NCI-H1694 treated with DMSO at 0.1 percent for 48 hours (cell line): Measurements from ENCODE around the gene JSRP1.
A peak's percentile ranks its signal among the peaks of the same experiment; 100 is the strongest.

Source experiments
- DNase-seq: peaks from one replicate; lab custom pipeline; 2025; lab: John Stamatoyannopoulos, UW

The JSRP1 gene, protein sequence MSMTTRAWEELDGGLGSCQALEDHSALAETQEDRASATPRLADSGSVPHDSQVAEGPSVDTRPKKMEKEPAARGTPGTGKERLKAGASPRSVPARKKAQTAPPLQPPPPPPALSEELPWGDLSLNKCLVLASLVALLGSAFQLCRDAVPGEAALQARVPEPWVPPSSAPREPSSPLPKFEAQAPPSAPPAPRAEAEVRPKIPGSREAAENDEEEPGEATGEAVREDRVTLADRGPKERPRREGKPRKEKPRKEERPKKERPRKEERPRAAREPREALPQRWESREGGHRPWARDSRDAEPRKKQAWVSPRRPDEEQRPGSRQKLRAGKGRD

DNA sequence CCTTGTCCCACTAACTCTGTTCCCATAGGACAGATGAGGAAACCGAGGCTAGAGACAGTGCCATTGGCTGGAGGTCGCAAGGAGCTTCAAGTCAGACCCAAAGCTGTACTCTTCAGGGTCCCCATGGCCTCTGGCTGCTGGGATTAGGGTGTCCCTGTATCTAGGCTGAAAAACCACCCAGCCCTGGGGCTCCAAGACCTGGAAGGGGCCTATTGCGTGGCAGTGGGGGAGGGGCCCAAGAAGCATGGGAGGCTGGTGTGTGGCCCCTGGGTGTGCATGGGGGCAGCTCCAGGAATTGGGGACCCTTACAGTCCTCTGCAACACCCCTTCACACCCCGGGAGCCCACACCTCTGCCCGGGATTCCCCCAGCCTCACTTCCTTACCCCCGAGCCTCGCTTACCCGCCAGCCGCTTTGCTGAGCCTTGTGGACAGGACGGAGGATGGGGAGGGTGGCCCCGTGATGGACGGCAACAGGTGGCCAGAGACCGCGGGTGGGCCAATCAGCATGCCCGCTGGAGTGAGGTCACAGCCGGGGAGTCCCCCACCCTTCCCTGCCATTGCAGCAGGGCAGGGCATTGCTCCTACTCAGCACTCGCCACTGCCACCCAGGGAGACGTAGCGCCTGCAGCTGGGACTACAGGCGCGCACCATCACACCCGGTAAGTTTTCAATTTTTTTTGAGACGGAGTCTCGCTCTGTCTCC is at the start of gene JSRP1:
Gene JSRP1 (minus strand): TSS at position 436 of the 704 bp plus-strand sequence. CDS start 1,103 bp downstream, outside the sequence.
- DNase-seq = no peak

DNA sequence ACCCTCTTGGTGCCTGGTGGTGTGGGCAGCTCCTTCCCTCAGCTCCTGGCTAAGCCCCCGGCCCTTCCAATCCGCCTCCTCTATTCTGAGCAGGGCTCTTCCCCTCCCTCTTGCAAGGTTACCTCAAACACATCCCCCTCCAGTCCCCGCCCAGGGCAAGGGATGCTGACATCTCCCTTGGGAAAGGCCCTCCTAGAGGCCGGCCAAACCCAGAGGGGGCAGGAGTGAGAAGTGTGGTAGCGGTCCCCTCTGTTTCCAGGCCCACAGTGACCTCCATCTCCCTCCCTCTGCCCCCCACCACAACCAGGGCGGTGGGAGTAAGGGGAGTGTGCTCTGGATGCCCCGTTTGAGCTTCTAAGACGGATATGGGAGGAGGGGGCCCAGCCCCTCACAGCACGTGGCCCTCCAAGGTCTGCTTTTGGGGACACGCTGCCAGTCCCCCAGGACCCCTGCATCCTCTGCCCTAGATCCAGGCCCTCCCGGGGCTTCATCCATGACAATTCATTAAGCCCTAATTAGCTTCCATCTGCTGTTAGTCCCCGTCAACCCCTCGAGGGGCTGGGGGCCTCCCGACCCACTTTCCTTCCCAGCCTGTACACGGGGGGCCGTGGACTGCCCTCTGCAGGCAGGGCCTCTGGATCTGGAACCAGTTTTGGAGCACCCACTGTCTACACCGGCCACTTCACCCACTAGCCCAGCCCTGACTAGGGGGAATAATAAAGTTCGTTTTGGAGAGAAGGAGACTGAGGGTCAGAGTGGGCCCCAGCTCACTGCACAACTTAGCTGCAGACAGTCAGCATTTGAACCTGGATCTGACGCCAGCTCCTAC is 49.4 kb upstream of the JSRP1 start:
- DNase-seq = no peak

DNA sequence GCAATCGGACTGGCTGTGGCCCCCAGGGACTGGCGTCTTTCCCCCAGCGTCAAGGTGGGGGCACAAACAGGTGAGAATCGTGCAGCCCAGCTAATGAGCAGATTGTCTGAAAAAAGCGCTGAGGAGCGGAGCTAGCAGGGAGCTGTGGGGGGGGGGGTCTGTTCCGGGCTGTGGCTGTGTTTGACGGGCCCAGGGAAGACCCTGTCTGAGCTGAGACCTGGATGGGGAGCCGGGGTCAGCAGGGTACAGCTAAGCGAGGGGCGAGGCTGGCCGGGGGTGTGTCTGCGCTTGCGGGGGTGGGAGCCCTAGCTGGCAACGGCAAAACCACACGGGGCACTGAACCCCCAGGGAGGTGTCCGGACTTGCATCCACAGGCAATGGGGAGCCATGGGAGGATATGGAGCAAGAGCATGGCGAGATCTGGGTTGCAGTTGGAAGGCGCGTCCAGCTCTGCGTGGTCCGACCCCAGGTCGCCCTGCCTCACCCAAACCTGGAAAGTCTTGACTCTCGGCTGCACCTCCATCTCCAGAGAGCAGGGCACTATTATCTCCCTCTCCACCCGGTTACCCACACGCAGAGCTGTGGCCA is 47.1 kb upstream of the JSRP1 start:
- DNase-seq = no peak

DNA sequence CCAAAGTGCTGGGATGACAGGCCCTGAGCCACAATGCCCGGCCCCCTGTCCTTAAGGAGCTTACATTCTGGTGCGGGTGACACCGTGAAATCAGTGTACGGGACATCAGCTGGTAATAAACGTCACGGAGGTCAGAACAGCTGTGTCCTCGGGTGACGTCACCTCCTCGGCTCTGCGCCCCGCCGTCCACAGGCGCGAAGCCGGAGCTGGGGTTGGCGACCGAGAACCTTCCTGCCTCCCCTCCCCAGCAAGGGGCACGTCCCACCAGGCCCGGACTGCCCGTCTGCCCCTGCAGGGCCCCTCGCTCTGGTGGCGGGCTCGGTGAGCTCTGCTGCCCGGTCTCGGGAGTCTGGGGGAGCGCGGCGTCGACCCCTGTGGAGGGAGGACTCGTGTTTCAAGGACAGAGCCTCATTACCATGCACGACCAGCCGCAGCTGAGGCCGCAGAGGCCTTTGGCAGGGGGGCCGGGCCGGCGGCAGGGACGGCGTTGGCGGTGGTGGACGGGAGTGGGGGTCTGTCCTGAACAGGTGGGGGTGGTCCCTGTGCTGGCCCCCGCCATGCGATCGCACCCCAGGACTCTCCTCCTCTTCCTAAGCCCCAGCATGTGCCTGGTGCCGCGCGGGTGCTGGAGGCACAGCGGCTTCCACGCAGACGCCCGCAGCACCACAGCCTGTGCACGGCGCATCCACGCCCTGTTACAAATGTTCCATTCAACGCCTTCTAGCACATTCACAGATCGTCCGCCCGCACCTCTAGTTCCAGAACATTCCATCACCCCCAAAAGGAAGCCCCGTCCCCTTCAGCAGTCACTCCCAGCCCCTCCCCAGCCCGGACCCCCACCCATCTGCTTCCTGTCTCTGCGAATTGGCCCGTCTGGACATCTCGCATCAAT is 46.3 kb upstream of the JSRP1 start:
- DNase-seq = no peak

DNA sequence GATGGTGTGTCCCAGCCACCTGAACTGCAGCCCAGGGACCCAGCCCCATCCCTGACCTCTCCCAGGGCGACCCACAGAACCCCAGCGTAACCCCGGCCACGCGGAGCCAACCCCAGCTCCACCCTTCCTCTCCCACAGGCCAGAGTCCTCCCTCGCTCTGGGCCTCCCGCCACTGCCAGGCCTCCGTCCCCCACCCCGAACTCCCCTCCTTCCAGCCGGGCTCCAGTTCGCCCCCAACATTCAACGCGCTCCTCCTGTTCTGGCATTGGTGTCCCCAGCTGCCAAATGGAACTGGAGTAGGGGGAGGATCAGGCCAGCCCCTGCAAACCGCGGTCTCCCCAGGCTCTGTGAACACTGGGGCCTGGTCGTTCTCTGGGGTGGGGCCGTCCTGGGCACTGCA is 44.3 kb upstream of the JSRP1 start:
- DNase-seq = no peak

DNA sequence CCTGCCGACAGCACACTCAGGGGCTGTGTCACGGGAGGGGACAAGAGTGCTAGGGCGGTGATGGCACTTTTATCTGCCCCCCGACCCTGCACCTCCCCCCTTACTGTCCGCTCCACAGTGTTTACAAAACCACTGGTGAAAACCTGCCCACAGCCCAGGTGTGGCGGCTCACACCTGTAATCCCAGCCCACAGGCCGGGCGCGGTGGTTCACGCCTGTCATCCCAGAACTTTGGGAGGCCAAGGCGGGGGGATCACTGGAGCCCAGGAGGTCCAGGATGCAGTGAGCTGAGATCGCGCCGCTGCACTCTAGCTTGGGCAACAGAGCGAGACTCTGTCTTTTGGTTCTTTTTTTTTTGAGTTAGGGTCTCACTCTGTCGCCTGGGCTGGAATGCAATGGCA is 39.9 kb upstream of the JSRP1 start:
- DNase-seq = no peak

DNA sequence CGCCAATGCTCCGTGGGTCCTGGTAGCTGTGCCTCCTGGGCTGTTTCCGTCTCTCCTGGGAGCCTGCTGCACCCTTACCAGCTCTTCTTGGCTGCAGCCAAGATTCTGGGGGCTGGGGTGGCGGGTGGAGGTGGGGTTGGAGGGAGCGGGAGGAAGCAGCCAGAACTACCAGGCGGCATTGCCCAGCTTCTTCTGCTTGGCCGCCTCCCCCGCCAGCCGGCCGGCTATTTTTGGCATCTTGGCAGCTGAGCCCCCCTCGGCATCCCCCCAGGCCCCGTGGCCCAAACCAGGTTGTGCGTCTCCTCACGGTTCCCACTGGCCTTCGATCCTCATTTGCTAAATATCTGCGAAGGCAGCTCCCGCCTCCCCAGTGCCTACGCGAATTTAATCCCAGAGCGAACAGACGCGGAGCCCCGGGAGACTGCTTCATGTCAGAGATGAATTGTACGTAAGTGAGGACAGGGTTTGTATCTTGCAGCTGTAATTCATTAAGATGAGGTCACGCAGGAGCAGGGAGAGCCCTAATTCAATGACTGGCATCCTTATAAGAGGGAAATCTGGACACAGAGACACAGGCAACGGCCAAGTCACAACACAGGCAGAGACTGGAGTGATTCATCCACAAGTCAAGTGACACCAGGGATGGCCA is 38.6 kb upstream of the JSRP1 start:
- peak; percentile 5 for DNase-seq

DNA sequence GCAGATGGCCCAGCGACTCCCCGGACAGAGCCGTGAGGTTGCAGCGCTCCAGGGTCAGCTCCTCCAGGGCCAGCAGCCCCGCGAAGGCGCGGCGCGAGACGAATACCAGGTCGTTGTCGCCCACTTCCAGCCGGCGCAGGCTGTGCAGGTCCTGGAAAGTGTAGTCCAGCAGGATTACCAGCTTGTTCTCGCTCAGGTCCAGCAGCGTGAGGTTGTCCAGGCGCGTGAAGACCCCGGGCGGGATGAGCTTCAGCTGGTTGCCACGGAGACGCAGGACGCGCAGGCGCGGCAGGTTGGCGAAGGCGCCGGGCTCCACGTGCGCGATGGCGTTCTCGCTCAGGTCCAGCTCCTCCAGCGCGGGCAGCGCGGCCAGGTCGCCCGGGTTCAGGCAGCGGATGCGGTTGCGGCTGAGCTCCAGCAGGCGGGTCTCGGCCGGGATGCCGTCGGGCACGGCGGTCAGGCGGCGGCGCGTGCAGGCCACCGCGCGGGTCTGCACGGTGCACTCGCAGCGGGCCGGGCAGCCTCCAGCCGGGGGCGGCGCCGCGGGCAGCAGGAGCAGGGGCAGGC is 35.1 kb upstream of the JSRP1 start:
- DNase-seq = no peak

DNA sequence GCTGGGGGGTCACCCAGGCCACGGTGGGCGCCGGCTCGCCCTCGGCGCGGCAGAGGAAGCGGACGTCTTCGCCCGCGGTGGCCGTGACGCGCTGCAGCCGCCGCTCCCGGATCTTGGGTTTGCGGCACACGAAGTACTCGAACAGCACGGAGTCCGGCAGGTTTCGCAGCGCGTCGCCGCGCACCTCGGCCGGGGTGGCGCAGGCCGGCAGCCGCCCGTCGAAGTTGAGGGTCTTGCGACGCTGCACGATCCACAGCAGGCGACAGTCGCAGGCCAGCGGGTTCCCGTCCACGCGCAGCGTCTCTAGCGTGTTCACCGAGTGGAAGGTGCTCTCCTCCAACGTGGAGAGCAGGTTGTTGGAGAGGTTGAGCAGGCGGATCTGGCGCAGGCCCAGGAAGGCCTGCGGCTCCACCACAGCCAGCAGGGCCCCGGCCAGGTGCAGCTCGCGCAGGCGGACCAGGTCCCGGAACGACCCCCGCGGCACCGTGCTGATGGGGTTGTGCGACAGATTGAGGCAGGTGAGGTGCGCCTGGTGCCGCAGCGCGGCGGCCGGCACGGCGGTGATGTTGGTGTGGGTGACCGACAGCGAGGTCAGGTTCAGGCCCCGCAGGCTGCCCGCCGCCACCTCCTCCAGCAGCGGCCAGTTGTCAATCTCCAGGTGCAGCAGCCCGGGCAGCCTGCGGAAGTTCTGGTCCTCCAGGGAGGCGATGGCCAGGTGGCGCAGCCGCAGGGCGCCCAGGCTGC is 34.4 kb upstream of the JSRP1 start:
- DNase-seq = no peak

DNA sequence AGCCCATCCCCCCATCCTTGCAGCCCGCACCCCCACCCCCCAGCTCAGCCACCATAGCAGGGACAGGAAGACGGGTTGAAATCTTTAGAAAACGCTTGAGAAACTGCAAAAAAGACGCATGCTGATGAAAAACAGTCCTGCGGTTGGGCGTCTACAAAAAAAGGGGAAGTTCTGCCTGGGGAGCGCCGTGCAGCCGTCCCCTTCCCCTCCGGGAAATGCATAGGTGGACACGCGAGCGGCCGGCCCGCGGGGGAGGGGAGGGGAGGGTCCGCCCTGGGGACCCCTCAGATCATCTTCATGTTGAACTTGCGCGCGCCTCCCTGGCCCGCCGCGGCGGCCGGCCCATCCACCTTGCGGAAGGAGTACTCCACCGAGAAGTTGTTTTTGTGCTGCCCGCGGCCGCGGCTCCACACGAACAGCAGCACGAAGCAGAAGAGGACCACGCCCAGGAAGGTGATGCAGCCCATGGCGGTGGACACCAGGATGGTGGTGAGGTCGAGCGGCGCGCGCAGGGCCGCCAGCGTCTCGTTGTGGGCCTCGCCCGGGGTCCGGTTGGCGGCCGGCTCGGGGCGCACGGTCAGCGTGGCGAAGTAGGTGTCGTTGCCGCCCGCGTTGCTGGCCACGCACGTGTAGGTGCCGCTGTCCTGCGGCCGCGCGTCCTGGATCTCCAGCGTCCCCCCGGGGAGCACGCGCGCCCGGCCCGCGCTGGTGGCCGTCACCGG is 33.7 kb upstream of the JSRP1 start:
- DNase-seq = no peak

DNA sequence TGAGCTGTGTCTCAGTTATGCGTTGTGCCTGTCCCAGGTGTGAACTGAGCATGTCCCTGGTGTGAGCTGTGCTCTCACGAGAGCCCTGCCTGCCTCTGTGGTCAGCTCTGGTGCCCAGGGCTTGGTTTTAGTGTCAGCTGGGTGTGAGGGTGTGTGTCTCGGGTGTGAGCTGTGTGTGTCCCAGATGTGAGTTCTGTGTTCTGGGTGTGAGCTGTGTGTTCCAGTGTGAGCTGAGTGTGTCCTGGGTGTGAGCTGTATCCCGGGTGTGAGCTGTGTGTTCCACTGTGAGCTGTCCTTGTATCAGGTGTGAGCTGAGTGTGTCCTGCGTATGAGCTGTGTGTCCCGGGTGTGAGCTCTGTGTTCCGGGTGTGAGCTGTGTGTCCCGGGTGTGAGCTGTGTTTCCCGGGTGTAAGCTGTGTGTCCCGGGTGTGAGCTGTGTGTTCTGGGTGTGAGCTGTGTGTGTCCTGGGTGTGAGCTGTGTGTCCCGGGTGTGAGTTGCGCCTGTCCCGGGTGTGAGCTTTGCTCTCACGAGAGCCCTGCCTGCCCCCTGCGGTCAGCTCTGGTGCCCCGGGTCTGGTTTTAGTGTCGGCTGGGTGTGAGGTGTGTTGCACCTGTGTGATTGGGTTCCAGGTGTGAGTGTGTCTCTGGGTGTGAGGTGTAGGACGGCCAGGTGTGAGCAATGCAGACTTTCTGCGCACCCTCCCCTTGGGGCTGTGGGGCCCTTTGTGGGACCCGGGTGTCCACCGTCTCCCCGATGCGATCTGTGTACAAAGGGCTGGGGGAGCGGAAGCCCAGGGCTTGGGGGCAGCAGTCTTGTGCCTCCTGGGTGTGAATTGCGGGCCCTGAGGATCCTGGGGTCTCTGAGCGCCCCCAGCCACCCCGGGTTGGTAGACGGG is 32.8 kb upstream of the JSRP1 start:
- DNase-seq = no peak

DNA sequence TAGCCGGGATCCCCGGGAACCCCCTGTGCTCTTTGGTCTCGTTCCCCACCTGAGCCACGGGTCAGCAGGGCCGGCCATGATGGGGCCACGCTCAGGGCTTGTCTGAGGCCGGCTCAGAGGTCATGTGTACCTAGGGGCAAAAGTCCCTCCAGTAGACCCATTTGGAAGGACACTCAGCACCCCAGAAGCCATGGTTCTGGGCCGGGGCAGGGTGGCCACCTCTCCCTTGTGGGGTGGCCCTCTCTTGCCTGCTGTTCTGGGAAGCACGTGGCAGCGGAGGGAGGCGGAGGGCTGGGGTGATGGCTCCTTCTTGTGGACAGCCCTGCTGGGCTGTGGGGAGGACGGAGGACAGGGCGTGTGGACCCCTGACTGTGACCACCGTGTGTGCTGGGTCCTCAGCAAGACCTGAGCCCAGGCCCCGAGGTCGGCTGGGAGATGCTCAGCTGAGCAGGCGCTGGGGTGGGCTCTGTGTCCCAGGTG is 32.2 kb upstream of the JSRP1 start:
- DNase-seq = peak; percentile 81

DNA sequence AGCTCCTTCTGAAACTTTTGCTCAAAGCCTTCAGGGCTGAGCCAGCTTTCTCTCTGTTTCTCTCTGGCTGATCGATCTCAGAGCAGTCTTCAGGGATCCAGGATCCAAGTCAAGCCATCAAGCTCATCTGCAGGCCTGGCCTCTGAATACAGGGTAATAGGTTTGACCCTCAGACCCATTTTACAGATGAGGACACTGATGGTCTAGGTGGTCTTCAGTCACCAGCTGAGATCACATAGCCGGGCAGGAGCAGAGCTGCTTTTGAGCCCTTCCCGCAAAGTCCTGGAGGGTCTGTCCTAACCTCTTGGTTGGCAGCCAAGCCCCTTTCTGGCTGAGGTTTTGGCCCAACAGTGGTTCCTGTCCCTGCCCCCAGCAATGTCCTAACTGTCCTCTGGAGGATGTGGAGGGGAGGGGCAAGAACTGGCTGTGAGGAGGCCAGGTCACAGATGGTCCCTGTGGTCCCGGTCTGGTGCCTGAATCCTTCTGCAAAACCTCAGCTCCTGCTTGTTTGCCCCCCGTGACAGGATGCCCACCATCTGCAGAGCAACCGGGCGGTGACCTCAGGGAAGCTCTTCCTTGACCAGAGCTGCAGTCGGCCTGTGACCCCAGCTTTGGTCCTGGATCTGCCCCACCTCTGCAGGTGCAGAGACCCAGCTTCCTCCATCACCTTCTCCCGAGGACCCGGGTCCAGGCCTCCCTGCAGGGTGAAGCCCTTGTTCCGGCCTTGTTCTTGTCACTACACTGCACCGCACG is 31.5 kb upstream of the JSRP1 start:
- no peak for DNase-seq

DNA sequence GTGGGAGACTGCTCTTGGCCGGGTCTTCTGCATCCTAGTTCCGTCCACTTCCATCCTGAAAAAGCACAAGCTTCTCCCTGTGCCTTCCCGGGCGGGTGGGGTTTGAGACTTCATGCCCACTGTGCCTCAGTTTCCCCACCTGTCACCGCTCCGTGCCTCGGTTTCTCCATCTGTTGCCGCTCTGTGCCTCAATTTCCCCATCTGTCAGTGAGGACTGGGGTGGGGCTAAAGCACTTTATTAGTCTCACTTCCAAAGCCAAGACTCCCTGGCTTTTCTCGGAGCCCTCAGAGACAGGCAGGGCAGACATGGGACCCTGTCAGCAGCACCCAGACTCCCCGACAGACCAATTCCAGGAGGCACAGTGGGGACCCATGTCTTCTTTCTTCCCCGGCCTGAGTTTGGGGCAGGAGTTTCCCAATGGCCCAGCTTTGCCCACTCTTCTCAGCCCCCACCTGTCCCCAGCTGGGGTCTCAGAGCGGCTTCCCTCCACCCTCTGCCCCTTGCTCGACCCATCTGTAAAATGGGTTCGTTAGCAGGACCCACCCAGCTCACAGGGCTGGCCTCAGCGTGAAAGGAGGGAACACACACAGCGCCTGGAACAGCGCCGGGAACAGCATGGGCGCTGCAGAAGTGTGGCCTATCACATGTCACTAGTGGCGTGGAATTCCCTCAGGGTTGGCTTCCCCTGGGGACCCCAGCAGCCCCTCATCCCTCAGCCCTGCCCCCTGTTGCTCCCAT is 30.4 kb upstream of the JSRP1 start:
- no peak for DNase-seq

DNA sequence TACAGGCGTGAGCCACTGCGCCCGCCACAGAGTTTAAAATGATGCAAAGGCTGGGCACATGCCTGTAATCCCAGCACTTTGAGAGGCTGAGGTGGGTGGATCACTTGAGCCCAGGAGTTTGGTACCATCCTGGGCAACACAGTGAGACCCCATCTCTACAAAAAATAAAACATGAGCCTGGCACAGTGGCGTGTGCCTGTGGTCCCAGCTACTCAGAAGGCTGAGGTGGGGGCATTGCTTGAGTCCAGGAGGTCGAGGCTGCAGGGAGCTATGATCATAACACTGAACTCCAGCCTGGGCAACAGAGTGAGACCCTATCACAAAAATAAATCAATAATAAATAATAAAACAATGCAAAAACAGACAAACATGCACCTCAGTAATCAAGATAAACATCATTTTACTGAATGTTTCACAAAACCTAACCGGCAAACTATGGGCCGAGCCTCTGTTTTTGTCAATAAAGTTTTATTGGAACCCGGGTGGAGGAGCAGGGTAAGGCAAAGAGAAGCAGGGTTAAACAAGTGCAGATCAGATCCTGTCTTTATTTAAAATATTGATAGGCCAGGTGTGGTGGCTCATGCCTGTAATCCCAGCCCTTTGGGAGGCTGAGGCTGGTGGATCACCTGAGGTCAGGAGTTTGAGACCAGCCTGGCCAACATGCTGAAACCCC is 27.8 kb upstream of the JSRP1 start:
- DNase-seq = no peak

DNA sequence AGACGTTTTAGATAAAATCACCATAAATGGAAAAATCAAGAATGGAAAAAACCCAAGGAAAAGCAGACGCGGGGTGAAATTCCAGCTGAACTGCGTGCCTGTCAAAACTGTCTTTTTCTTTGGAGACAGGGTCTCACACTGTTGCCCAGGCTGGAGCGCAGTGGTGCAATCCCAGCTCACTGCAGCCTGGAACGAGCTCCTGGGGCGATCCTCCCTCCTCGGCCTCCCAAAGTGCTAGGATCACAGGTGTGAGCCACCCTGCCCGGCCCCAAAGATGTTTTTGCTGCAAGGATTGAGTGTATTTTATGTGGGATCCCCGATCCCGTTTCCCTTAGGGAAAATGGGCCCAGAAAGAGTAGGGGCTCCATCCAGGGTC is 26.6 kb upstream of the JSRP1 start:
- DNase-seq = no peak
